Measurements from ENCODE around the gene PTPRZ1.

PTPRZ1 gene
- total RNA-seq, result 0 to 0.63 (median 0) reads per million in 9 experiments

GRCh38 chr7:121872831-121873288, at the start of gene PTPRZ1:
Gene PTPRZ1 (plus strand): TSS chr7:121873161. CDS start chr7:121873500, 339 bp downstream.
- DNase-seq, result no peak
- no peaks in the 10 kb centered on the region for H3K4me1 Mint-ChIP-seq (ENCODE audit: low read depth in 2 of 2)
- H3K36me3 Mint-ChIP-seq (ENCODE audit: insufficient read depth), result no peaks in the 10 kb centered on the region
- H3K9me3 Mint-ChIP-seq, result peaks cover 0 to 5% of the 10 kb centered on the region in 2 donors
- peak within 1 kb of the TSS in 1 of 2 donors; percentile 3 for H3K4me3 Mint-ChIP-seq
- no peak within 1 kb of the TSS for H3K27ac Mint-ChIP-seq
- no peak for ATAC-seq (replicated peaks)
- peaks cover 23 to 35% of the 10 kb centered on the region in 2 donors for H3K27me3 Mint-ChIP-seq

GRCh38 chr7:121824276-121824675, 48.7 kb upstream of the PTPRZ1 start:
- DNase-seq, result no peak
- no peaks in the 10 kb centered on the region for H3K27me3 Mint-ChIP-seq
- no peak overlapping the region for H3K27ac Mint-ChIP-seq
- no peaks in the 10 kb centered on the region for H3K4me1 Mint-ChIP-seq (ENCODE audit: low read depth in 2 of 2)
- no peak overlapping the region for H3K4me3 Mint-ChIP-seq
- no peak for ATAC-seq (replicated peaks)
- peaks cover 4 to 13% of the 10 kb centered on the region in 2 donors for H3K9me3 Mint-ChIP-seq
- no peaks in the 10 kb centered on the region for H3K36me3 Mint-ChIP-seq (ENCODE audit: insufficient read depth)

- H3K27ac Mint-ChIP-seq, result no peak overlapping the region
- ATAC-seq (replicated peaks), result no peak
- H3K4me3 Mint-ChIP-seq, result no peak overlapping the region
Measured at GRCh38 chr7:121831351-121831750, 41.6 kb upstream of the PTPRZ1 start.

GRCh38 chr7:121831801-121832200, 41.2 kb upstream of the PTPRZ1 start:
- H3K4me3 Mint-ChIP-seq, result no peak overlapping the region
- H3K9me3 Mint-ChIP-seq, result peaks cover 4 to 5% of the 10 kb centered on the region in 2 donors
- no peaks in the 10 kb centered on the region for H3K4me1 Mint-ChIP-seq (ENCODE audit: low read depth in 2 of 2)
- DNase-seq (no peak), ATAC-seq (replicated peaks) (no peak)
- H3K36me3 Mint-ChIP-seq (ENCODE audit: insufficient read depth), result no peaks in the 10 kb centered on the region
- no peaks in the 10 kb centered on the region for H3K27me3 Mint-ChIP-seq
- H3K27ac Mint-ChIP-seq, result no peak overlapping the region

More at GRCh38 chr7:121831351-121831750, 41.6 kb upstream of the PTPRZ1 start:
- Mint-ChIP-seq H3K9me3 (peaks cover 4 to 5% of the 10 kb centered on the region in 2 donors), H3K27me3 (no peaks in the 10 kb centered on the region), H3K36me3 (ENCODE audit: insufficient read depth) (no peaks in the 10 kb centered on the region), H3K4me1 (ENCODE audit: low read depth in 2 of 2) (no peaks in the 10 kb centered on the region)
- no peak for DNase-seq

GRCh38 chr7:121832347-121832746, 40.6 kb upstream of the PTPRZ1 start:
- no peak for DNase-seq
- Mint-ChIP-seq H3K27me3 (no peaks in the 10 kb centered on the region), H3K4me1 (ENCODE audit: low read depth in 2 of 2) (no peaks in the 10 kb centered on the region), H3K9me3 (peaks cover 4 to 5% of the 10 kb centered on the region in 2 donors), H3K4me3 (no peak overlapping the region), H3K27ac (no peak overlapping the region), H3K36me3 (ENCODE audit: insufficient read depth) (no peaks in the 10 kb centered on the region)
- ATAC-seq (replicated peaks), result no peak

GRCh38 chr7:121833991-121834390, 39.0 kb upstream of the PTPRZ1 start:
- ATAC-seq (replicated peaks), result no peak

GRCh38 chr7:121837462-121837861, 35.5 kb upstream of the PTPRZ1 start:
- no peaks in the 10 kb centered on the region for H3K9me3 Mint-ChIP-seq

More at GRCh38 chr7:121833991-121834390, 39.0 kb upstream of the PTPRZ1 start:
- Mint-ChIP-seq H3K9me3 (peaks cover 0 to 2% of the 10 kb centered on the region in 2 donors), H3K36me3 (ENCODE audit: insufficient read depth) (no peaks in the 10 kb centered on the region), H3K4me3 (no peak overlapping the region), H3K4me1 (ENCODE audit: low read depth in 2 of 2) (no peaks in the 10 kb centered on the region), H3K27ac (no peak overlapping the region), H3K27me3 (no peaks in the 10 kb centered on the region)
- DNase-seq, result no peak

GRCh38 chr7:121847041-121847440, 25.9 kb upstream of the PTPRZ1 start:
- no peak overlapping the region for H3K27ac Mint-ChIP-seq
- H3K4me3 Mint-ChIP-seq, result no peak overlapping the region
- no peaks in the 10 kb centered on the region for H3K36me3 Mint-ChIP-seq (ENCODE audit: insufficient read depth)
- ATAC-seq (replicated peaks), result no peak
- DNase-seq, result no peak
- H3K9me3 Mint-ChIP-seq, result no peaks in the 10 kb centered on the region
- H3K27me3 Mint-ChIP-seq, result no peaks in the 10 kb centered on the region
- no peaks in the 10 kb centered on the region for H3K4me1 Mint-ChIP-seq (ENCODE audit: low read depth in 2 of 2)

More at GRCh38 chr7:121837462-121837861, 35.5 kb upstream of the PTPRZ1 start:
- Mint-ChIP-seq H3K27ac (no peak overlapping the region), H3K4me1 (ENCODE audit: low read depth in 2 of 2) (no peaks in the 10 kb centered on the region), H3K4me3 (no peak overlapping the region), H3K27me3 (no peaks in the 10 kb centered on the region), H3K36me3 (ENCODE audit: insufficient read depth) (no peaks in the 10 kb centered on the region)
- ATAC-seq (replicated peaks), result no peak
- no peak for DNase-seq

GRCh38 chr7:121853307-121853706, 19.7 kb upstream of the PTPRZ1 start:
- Mint-ChIP-seq H3K4me1 (ENCODE audit: low read depth in 2 of 2) (no peaks in the 10 kb centered on the region), H3K9me3 (peaks cover 0 to 2% of the 10 kb centered on the region in 2 donors), H3K27ac (no peak overlapping the region), H3K27me3 (no peaks in the 10 kb centered on the region), H3K4me3 (no peak overlapping the region), H3K36me3 (ENCODE audit: insufficient read depth) (no peaks in the 10 kb centered on the region)
- no peak for ATAC-seq (replicated peaks)
- no peak for DNase-seq

GRCh38 chr7:121860953-121861352, 12.0 kb upstream of the PTPRZ1 start:
- peaks cover 0 to 4% of the 10 kb centered on the region in 2 donors for H3K9me3 Mint-ChIP-seq
- H3K36me3 Mint-ChIP-seq (ENCODE audit: insufficient read depth), result no peaks in the 10 kb centered on the region
- no peaks in the 10 kb centered on the region for H3K4me1 Mint-ChIP-seq (ENCODE audit: low read depth in 2 of 2)
- H3K4me3 Mint-ChIP-seq, result no peak overlapping the region
- H3K27me3 Mint-ChIP-seq, result no peaks in the 10 kb centered on the region
- ATAC-seq (replicated peaks) (no peak), DNase-seq (no peak)
- no peak overlapping the region for H3K27ac Mint-ChIP-seq

- H3K27ac Mint-ChIP-seq, result no peak overlapping the region
- DNase-seq, result no peak
Measured at GRCh38 chr7:121862591-121862990, 10.4 kb upstream of the PTPRZ1 start.

GRCh38 chr7:121871188-121871587, 1.8 kb upstream of the PTPRZ1 start:
- Mint-ChIP-seq H3K4me3 (no peak overlapping the region), H3K36me3 (ENCODE audit: insufficient read depth) (no peaks in the 10 kb centered on the region), H3K27ac (no peak overlapping the region), H3K27me3 (peaks cover 23 to 35% of the 10 kb centered on the region in 2 donors), H3K9me3 (peaks cover 0 to 8% of the 10 kb centered on the region in 2 donors), H3K4me1 (ENCODE audit: low read depth in 2 of 2) (no peaks in the 10 kb centered on the region)
- DNase-seq (no peak), ATAC-seq (replicated peaks) (no peak)

More at GRCh38 chr7:121862591-121862990, 10.4 kb upstream of the PTPRZ1 start:
- ATAC-seq (replicated peaks), result no peak
- H3K9me3 Mint-ChIP-seq, result peaks cover 0 to 4% of the 10 kb centered on the region in 2 donors
- no peaks in the 10 kb centered on the region for H3K27me3 Mint-ChIP-seq
- H3K4me3 Mint-ChIP-seq, result no peak overlapping the region
- H3K4me1 Mint-ChIP-seq (ENCODE audit: low read depth in 2 of 2), result no peaks in the 10 kb centered on the region
- no peaks in the 10 kb centered on the region for H3K36me3 Mint-ChIP-seq (ENCODE audit: insufficient read depth)

GRCh38 chr7:121873289-121874194, 581 bp downstream of the PTPRZ1 start:
- Mint-ChIP-seq H3K27ac (no peak overlapping the region), H3K4me3 (peak overlapping the region in 1 of 2 donors; percentile 3), H3K27me3 (peaks cover 23 to 35% of the 10 kb centered on the region in 2 donors), H3K4me1 (ENCODE audit: low read depth in 2 of 2) (no peaks in the 10 kb centered on the region), H3K36me3 (ENCODE audit: insufficient read depth) (no peaks in the 10 kb centered on the region), H3K9me3 (peaks cover 0 to 5% of the 10 kb centered on the region in 2 donors)
- no peak for DNase-seq
- ATAC-seq (replicated peaks), result no peak

GRCh38 chr7:121874298-121874697, 1.3 kb downstream of the PTPRZ1 start:
- H3K4me3 Mint-ChIP-seq, result no peak overlapping the region
- no peak overlapping the region for H3K27ac Mint-ChIP-seq
- no peaks in the 10 kb centered on the region for H3K36me3 Mint-ChIP-seq (ENCODE audit: insufficient read depth)
- H3K4me1 Mint-ChIP-seq (ENCODE audit: low read depth in 2 of 2), result no peaks in the 10 kb centered on the region
- peaks cover 0 to 5% of the 10 kb centered on the region in 2 donors for H3K9me3 Mint-ChIP-seq
- ATAC-seq (replicated peaks) (no peak), DNase-seq (no peak)
- peaks cover 23 to 35% of the 10 kb centered on the region in 2 donors for H3K27me3 Mint-ChIP-seq

Data from effector memory CD8-positive, alpha-beta T cell (primary cell).